WTC11 (cell line): ENCODE measurements around the gene CDK18. TPM values are rescaled to one million over a fixed set of nuclear protein-coding genes. Genes with fewer than 3 reads are reported as not detected.
A peak's percentile ranks its signal among the peaks of the same experiment; 100 is the strongest.

Experiments used
- ATAC-seq: fragments of 200-7000 bp; cut with Tn5 transposase; 2 replicates; pipeline ENCODE4 v1.10.0; 2021; ENCODE audit warnings: mild to moderate bottlenecking, moderate library complexity
- CTCF ChIA-PET: fragments of 300-600 bp; sonication (Branson Sonifier 250); formaldehyde crosslinking; loops from one replicate; lab custom pipeline; 2021; ENCODE audit warnings: antibody characterized with exemption; lab: Charles Lee
- POLR2A ChIA-PET: fragments of 350-600 bp; sonication (Branson Sonifier 250); formaldehyde crosslinking; loops from one replicate; lab custom pipeline; 2021; ENCODE audit warnings: antibody characterized with exemption; lab: Charles Lee
- DNase-seq: peaks from one replicate; pipeline ENCODE4 v3.0.0; 2021; ENCODE audit warnings: low spot score
- H3K27ac Mint-ChIP-seq: 2 replicates; pipeline ENCODE4 v1.8.0; 2021; ENCODE audit warnings: mixed read lengths
- H3K27me3 Mint-ChIP-seq: 2 replicates; pipeline ENCODE4 v1.8.0; 2021; ENCODE audit warnings: low read depth, mild to moderate bottlenecking, moderate library complexity, mixed read lengths
- H3K36me3 Mint-ChIP-seq: 2 replicates; pipeline ENCODE4 v1.8.0; 2021; ENCODE audit warnings: mixed read lengths
- H3K4me1 Mint-ChIP-seq: 2 replicates; pipeline ENCODE4 v1.8.0; 2022; ENCODE audit warnings: mixed read lengths
- H3K4me3 Mint-ChIP-seq: 2 replicates; pipeline ENCODE4 v1.8.0; 2021; ENCODE audit warnings: mild to moderate bottlenecking, moderate library complexity, mixed read lengths
- H3K9me3 Mint-ChIP-seq: 2 replicates; pipeline ENCODE4 v1.8.0; 2021; ENCODE audit warnings: mixed read lengths
- CREB1 ChIP-seq: sonication (generic); formaldehyde crosslinking; IDR thresholded peaks from 2 replicates; pipeline ENCODE4 v1.8.0; 2023; ENCODE audit warnings: mild to moderate bottlenecking, missing genetic modification reagents
- GABPB1 ChIP-seq: sonication (generic); formaldehyde crosslinking; IDR thresholded peaks from 2 replicates; pipeline ENCODE4 v1.8.1; 2023; ENCODE audit warnings: mild to moderate bottlenecking, missing genetic modification reagents
- NFYB ChIP-seq: sonication (generic); formaldehyde crosslinking; conservative IDR thresholded peaks from 2 replicates; pipeline ENCODE4 v1.8.0; 2022; ENCODE audit warnings: low read depth, missing genetic modification reagents
- ZNF219 ChIP-seq: sonication (generic); formaldehyde crosslinking; IDR thresholded peaks from 2 replicates; pipeline ENCODE4 v1.8.0; 2023; ENCODE audit warnings: missing genetic modification reagents, mild to moderate bottlenecking, borderline replicate concordance
- ZNF232 ChIP-seq: sonication (generic); formaldehyde crosslinking; IDR thresholded peaks from 2 replicates; pipeline ENCODE4 v1.8.0; 2022; ENCODE audit warnings: mild to moderate bottlenecking, missing genetic modification reagents
- total RNA-seq: library from RNA; stranded (reverse); gene quantifications from 3 replicates; pipeline ENCODE4 v1.2.3, GENCODE V29; 2021
- TF ChIP-seq, protein P1 (sequence below): sonication (generic); formaldehyde crosslinking; IDR thresholded peaks from 2 replicates; pipeline ENCODE4 v1.8.1; 2023; ENCODE audit warnings: mild to moderate bottlenecking, missing genetic modification reagents
- TF ChIP-seq, protein P2 (sequence below): fragments of 200-600 bp; IDR thresholded peaks from 2 replicates; pipeline ENCODE4 v1.8.0; 2022; ENCODE audit warnings: antibody characterized with exemption
- TF ChIP-seq, protein P3 (sequence below): sonication (generic); formaldehyde crosslinking; IDR thresholded peaks from 2 replicates; pipeline ENCODE4 v1.8.1; 2022; ENCODE audit warnings: missing genetic modification reagents, borderline replicate concordance
- TF ChIP-seq, protein P4 (sequence below): sonication (generic); formaldehyde crosslinking; IDR thresholded peaks from 2 replicates; pipeline ENCODE4 v1.8.0; 2022; ENCODE audit warnings: missing genetic modification reagents

The CDK18 gene
- total RNA-seq, 1 experiment from 2014 or later, result 71.9 TPM

DNA sequence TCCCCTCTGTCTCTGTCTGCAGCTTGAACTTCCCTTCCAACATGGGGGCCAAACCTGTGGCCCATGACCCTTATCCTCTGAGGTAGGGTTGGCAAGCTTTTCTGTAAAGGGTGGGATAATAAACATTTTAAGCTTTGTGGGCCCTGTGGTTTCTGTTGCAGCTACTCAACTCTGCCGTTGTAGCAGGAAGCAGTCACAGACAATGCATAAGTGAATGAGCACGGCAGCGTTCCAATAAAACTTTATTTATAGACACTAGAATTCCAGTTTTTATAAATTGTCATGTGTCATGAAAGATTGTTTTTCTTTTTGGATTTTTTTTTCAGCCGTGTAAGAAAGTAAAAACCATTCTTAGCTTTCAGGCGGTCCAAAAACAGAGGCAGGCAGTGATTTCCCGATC lies 18.2 kb upstream of the CDK18 start:
- H3K36me3 Mint-ChIP-seq, result no peaks in the 10 kb centered on the region
- no peak for TF ChIP-seq CREB1 (CRISPR knock-in tag)
- no peak for TF ChIP-seq ZNF219
- TF ChIP-seq, all 79 proteins: peak for 0
- ATAC-seq (no peak), DNase-seq (no peak)
- peaks cover 25% of the 10 kb centered on the region for H3K27me3 Mint-ChIP-seq
- CTCF ChIA-PET, result interaction anchor here (0.8 to 24.0 kb wide), 25 partner anchors 11 to 173 kb away, joined by 3 to 613 read pairs (median 13); partner anchors contain the start of genes BLACAT1, CDK18 and KLHDC8A
- peaks cover 28% of the 10 kb centered on the region for H3K4me1 Mint-ChIP-seq
- H3K4me3 Mint-ChIP-seq, result no peak overlapping the region
- no peak overlapping the region for H3K27ac Mint-ChIP-seq
- no peaks in the 10 kb centered on the region for H3K9me3 Mint-ChIP-seq
- POLR2A ChIA-PET, result interaction anchor here (1.2 to 2.2 kb wide), 3 partner anchors 38 to 45 kb away, joined by 5 to 8 read pairs (median 8); no protein-coding TSS in a partner anchor

DNA sequence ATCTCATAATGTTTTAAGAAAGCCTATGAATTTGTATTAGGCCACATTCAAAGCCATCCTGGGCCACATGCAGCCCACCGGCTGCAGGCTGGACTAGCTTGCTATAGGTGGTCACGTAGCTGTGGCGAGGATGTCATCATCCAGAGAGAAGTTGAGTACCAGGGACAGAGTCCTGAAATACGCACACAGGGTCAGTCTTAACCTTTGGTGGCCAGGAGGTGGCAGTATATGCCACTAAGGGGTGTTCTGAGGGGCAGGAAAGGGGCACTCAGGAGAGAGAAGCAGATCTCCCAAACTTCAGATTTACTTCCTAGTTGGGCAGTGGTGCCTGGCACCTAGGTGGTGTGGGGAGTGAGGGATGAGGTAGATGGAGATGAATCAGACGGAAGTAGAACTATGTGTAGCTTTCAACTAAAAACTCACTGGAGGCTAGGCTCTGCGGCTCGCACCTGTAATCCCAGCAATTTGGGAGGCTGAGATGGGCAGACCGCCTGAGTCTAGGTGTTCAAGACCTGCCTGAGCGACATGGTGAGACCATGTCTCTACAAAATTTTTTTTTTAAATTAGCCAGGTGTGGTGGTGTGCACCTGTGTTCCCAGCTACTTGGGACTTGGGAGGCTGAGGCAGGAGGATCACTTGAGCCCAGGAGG lies 16.3 kb upstream of the CDK18 start:
- H3K4me1 Mint-ChIP-seq, result peaks cover 31% of the 10 kb centered on the region
- H3K27ac Mint-ChIP-seq, result no peak overlapping the region
- TF ChIP-seq, protein P1, sequence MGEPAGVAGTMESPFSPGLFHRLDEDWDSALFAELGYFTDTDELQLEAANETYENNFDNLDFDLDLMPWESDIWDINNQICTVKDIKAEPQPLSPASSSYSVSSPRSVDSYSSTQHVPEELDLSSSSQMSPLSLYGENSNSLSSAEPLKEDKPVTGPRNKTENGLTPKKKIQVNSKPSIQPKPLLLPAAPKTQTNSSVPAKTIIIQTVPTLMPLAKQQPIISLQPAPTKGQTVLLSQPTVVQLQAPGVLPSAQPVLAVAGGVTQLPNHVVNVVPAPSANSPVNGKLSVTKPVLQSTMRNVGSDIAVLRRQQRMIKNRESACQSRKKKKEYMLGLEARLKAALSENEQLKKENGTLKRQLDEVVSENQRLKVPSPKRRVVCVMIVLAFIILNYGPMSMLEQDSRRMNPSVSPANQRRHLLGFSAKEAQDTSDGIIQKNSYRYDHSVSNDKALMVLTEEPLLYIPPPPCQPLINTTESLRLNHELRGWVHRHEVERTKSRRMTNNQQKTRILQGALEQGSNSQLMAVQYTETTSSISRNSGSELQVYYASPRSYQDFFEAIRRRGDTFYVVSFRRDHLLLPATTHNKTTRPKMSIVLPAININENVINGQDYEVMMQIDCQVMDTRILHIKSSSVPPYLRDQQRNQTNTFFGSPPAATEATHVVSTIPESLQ, result no peak
- TF ChIP-seq ZNF232 (peak; percentile 23; the same call in 1 of the 2 replicates), GABPB1 (CRISPR knock-in tag) (peak; percentile 66; the same call in 1 of the 2 replicates)
- TF ChIP-seq, protein P2, sequence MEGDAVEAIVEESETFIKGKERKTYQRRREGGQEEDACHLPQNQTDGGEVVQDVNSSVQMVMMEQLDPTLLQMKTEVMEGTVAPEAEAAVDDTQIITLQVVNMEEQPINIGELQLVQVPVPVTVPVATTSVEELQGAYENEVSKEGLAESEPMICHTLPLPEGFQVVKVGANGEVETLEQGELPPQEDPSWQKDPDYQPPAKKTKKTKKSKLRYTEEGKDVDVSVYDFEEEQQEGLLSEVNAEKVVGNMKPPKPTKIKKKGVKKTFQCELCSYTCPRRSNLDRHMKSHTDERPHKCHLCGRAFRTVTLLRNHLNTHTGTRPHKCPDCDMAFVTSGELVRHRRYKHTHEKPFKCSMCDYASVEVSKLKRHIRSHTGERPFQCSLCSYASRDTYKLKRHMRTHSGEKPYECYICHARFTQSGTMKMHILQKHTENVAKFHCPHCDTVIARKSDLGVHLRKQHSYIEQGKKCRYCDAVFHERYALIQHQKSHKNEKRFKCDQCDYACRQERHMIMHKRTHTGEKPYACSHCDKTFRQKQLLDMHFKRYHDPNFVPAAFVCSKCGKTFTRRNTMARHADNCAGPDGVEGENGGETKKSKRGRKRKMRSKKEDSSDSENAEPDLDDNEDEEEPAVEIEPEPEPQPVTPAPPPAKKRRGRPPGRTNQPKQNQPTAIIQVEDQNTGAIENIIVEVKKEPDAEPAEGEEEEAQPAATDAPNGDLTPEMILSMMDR, result peak; percentile 62
- TF ChIP-seq, protein P3, sequence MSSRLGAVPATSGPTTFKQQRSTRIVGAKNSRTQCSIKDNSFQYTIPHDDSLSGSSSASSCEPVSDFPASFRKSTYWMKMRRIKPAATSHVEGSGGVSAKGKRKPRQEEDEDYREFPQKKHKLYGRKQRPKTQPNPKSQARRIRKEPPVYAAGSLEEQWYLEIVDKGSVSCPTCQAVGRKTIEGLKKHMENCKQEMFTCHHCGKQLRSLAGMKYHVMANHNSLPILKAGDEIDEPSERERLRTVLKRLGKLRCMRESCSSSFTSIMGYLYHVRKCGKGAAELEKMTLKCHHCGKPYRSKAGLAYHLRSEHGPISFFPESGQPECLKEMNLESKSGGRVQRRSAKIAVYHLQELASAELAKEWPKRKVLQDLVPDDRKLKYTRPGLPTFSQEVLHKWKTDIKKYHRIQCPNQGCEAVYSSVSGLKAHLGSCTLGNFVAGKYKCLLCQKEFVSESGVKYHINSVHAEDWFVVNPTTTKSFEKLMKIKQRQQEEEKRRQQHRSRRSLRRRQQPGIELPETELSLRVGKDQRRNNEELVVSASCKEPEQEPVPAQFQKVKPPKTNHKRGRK (CRISPR knock-in tag), result no peak

DNA sequence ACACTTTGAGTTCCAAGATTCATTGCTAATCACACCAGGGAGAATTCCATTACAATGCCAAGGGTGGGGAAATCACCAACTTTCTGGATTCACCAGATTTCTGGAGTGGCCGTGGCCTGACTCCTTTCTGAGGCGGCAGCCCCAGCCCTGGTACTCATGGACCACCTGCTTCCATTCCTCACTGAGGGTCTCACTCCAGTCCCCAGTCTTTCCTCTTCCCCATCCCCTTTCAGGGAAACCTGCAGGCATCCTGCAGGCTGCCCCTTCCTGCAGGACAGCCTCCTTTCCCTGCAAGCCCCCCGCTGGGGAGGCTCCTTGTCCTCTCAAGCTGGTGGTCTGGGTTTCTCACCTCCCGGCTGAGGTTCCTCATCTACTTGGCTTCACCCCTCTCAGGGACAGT lies 12.7 kb upstream of the CDK18 start:
- Mint-ChIP-seq H3K9me3 (no peaks in the 10 kb centered on the region), H3K27ac (no peak overlapping the region), H3K27me3 (peaks cover 13% of the 10 kb centered on the region), H3K4me1 (peaks cover 43% of the 10 kb centered on the region), H3K36me3 (no peaks in the 10 kb centered on the region), H3K4me3 (no peak overlapping the region)
- peak; percentile 6; the same call in 1 of the 2 replicates for ATAC-seq
- POLR2A ChIA-PET, result interaction anchor here (1.1 to 2.0 kb wide), 3 partner anchors 22 to 166 kb away, joined by 3 to 11 read pairs (median 4); no protein-coding TSS in a partner anchor
- CTCF ChIA-PET, result interaction anchor here (0.8 to 24.0 kb wide), 13 partner anchors 8 to 218 kb away, joined by 3 to 613 read pairs (median 4); partner anchors contain the start of genes BLACAT1 and CDK18
- no peak for DNase-seq
- TF ChIP-seq, protein P4, sequence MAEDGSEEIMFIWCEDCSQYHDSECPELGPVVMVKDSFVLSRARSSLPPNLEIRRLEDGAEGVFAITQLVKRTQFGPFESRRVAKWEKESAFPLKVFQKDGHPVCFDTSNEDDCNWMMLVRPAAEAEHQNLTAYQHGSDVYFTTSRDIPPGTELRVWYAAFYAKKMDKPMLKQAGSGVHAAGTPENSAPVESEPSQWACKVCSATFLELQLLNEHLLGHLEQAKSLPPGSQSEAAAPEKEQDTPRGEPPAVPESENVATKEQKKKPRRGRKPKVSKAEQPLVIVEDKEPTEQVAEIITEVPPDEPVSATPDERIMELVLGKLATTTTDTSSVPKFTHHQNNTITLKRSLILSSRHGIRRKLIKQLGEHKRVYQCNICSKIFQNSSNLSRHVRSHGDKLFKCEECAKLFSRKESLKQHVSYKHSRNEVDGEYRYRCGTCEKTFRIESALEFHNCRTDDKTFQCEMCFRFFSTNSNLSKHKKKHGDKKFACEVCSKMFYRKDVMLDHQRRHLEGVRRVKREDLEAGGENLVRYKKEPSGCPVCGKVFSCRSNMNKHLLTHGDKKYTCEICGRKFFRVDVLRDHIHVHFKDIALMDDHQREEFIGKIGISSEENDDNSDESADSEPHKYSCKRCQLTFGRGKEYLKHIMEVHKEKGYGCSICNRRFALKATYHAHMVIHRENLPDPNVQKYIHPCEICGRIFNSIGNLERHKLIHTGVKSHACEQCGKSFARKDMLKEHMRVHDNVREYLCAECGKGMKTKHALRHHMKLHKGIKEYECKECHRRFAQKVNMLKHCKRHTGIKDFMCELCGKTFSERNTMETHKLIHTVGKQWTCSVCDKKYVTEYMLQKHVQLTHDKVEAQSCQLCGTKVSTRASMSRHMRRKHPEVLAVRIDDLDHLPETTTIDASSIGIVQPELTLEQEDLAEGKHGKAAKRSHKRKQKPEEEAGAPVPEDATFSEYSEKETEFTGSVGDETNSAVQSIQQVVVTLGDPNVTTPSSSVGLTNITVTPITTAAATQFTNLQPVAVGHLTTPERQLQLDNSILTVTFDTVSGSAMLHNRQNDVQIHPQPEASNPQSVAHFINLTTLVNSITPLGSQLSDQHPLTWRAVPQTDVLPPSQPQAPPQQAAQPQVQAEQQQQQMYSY (CRISPR knock-in tag), result peak; percentile 92
- TF ChIP-seq NFYB (CRISPR knock-in tag), result no peak

More for the DNA sequence above, 16.3 kb upstream of the CDK18 start:
- ChIA-PET CTCF (interaction anchor here (0.6 to 24.0 kb wide), 25 partner anchors 9 to 163 kb away, joined by 3 to 613 read pairs (median 6); partner anchors contain the start of genes CDK18 and KLHDC8A), POLR2A (interaction anchor here (1.9 to 2.2 kb wide), 2 partner anchors 36 kb away, joined by 7 to 8 read pairs; no protein-coding TSS in a partner anchor)
- H3K27me3 Mint-ChIP-seq, result peaks cover 28% of the 10 kb centered on the region
- H3K36me3 Mint-ChIP-seq, result no peaks in the 10 kb centered on the region
- no peaks in the 10 kb centered on the region for H3K9me3 Mint-ChIP-seq
- DNase-seq, result peak; percentile 71
- ATAC-seq, result peak; percentile 75
- no peak overlapping the region for H3K4me3 Mint-ChIP-seq
